Measurements from ENCODE around the gene PLIN1.

The PLIN1 gene

DNA sequence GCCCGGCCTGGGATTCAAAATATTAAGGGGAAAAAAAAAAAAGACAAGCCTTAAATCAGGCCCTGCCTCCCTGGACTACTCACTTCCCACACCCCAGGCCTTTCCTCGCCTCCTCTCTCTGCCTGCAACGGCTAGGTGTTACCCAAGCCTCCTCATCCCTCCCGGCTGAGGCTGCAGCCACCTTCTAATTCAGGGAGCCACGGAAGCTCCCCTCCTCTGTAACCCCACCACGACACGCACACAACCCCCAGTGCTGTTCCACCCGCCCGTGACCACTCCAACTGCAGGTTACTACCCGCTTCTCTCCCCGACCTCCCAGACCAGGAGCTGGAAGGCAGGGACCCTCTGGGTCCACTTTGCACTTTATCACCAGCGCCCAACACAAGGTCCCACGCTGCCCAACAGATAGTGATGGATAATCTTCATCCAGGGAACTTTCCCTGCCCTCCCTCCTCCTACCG lies 24.8 kb downstream of the PLIN1 start:
- DNase-seq (ENCODE audit: low read depth in 2 of 3, low spot score in 1 of 3), result no peak

DNA sequence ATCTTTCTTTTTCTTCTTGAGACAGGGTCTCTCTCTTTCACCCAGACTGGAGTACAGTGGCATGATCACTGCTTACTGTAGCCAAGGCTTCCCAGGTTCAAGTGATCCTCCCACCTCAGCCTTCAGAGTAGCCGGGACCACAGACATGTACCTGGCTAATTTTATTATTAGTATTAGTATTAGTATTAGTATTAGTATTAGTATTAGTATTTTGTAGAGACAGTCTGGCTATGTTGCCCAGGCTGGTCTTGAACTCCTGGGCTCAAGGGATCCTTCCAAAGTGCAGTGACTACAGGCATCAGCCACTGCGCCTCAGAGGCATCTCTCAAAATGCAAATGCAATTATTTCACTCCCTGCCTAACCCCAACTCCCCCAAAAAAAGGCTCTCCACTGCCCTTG lies 25.6 kb downstream of the PLIN1 start:
- no peak for DNase-seq (ENCODE audit: low read depth in 2 of 3, low spot score in 1 of 3)

DNA sequence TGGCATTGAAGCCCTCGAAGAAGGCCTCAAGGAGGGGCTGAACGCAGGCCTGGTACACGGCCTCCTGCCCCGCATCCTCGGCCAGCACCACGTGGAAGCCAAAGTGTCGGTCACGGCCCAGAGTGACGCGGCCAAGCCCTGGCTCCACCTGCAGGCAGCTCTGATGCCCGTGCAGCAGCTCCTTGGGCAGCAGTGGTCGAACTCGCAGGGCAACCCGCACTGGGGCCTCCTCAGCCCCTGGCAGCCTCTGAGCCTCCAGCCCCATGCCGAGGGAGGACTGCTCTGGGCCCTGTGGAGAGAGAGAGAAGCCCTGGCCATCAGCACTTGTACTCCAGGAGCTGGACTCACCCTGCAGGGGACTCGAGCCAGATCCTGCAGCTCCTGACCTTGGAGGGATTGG lies 26.5 kb downstream of the PLIN1 start:
- DNase-seq (ENCODE audit: low read depth in 2 of 3, low spot score in 1 of 3), result no peak

- DNase-seq (ENCODE audit: low read depth in 2 of 3, low spot score in 1 of 3), result no peak
Measured at GRCh38 chr15:89652131-89652530, 27.0 kb downstream of the PLIN1 start.

DNA sequence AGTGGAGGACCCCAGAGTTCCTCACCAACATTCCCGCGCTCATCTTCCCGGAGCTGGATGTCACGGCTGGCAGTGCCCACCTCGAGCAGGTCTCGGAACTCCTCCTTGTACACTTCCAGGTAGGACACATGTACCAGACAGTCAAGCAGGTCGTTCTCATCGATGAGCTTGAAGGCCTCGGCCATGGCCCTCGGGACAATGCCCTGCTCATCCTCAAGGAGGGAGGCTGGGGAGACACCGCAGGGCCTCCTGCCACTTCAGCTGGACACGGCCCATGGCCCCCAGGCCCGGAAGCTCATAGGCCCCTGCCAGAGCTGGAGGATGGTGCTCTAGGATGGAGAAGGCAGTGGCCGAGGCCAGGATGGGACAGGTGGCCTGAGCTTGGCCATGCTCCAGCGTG lies 29.5 kb downstream of the PLIN1 start:
- no peak for DNase-seq (ENCODE audit: low read depth in 2 of 3, low spot score in 1 of 3)

DNA sequence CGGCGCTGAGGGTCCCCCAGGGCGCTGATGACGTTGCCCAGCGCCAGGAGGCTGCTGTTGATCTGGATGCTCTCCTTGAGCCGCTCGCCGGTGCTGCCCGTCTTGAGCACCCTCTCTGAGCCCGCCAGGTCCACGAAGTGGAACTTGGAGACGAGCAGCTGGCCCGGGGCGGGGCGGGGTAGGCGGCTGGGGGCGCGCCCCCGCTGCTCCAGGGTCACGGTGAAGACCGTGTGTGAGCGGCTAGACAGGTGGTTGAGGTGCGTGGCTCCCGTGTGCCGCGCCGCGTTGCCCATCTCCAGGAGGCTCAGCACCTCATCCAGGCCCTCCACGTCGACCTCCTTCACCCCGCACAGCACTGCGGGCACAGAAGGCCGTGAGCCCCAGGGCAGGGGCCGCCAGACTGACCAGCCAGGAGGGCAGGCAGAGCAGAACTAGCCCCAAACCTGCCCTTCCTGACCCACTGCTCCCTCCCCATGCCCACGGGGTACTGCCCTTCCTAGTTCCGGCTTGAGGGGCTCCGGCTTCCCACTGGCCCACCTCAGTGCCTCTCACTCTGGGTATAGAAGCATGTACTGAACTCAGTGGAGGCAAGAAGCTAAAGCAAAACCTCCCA lies 30.0 kb downstream of the PLIN1 start:
- no peak for DNase-seq (ENCODE audit: low read depth in 2 of 3, low spot score in 1 of 3)

DNA sequence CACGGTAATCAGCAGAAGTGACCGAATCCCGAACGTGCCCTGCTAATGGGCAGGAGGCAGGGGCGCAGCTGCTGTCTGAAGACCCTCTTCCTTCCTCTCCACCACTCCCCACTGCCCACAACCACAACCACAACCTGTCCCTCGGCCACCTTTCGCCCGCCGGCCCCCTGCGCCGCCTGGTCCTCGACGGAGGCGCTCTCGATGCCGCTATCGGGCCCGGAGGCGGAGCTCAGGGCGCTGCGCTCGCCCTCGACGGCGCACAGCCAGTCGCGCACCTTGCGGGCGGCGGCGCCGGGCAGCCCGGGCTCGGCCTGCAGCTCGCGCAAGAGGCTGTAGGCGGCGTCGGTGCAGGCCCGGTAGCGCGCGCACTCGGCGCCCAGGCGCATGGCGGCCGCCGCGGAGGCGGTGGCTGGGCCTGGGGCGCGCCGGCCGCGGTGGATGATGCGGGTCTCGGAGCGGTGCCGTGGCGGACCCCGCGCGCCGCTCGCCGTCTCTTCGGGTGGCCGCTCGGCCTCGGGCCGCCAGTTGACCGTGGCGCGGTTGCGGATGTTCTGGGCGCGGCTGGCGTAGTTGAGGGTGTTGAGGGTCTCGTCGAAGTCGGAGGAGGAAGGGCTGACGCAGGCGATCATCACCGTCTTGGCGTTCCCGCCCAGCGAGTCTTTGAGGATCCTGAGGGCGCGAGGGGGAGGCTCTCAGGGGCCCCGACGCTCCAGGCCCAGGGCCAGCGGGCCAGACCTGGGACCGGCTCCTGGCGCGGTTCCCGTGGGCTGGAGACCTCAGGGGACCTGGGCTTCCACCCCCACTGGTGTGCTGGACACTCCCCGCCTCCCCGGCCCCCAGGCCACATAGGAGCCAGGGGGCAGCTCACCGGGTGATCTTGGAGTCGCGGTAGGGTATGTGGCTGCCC lies 30.8 kb downstream of the PLIN1 start:
- no peak for DNase-seq (ENCODE audit: low read depth in 2 of 3, low spot score in 1 of 3)

- peak; percentile 57 to 79 (median 66) for DNase-seq (ENCODE audit: low read depth in 2 of 3, low spot score in 1 of 3)
Measured at GRCh38 chr15:89647191-89647851, 31.8 kb downstream of the PLIN1 start.

- DNase-seq (ENCODE audit: low read depth in 2 of 3, low spot score in 1 of 3), result no peak
Measured at GRCh38 chr15:89646416-89647141, 32.6 kb downstream of the PLIN1 start.

GRCh38 chr15:89645680-89646079 lies 33.5 kb downstream of the PLIN1 start:
- no peak for DNase-seq (ENCODE audit: low read depth in 2 of 3, low spot score in 1 of 3)

DNA sequence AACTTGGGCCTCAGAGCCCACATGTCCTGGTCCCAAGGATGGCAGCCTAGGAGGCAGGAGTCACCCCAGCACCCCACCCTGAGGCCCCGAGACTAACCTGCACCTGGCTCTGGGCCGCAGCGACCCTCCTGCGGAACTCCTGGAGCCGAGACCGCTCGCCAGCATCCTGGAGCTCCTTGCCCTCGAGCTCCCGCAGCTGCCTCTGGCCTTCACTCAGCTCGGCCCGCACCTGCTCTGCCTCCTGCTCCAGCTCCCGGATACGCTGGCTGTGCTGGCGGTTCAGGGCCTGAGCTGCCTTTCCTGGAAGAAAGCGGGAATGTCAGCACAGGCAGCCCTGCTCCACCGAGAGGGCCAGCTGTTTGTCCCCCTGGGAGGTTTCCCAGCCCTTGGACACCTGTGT lies 37.1 kb downstream of the PLIN1 start:
- DNase-seq (ENCODE audit: low read depth in 2 of 3, low spot score in 1 of 3), result no peak

GRCh38 chr15:89641053-89641452 lies 38.1 kb downstream of the PLIN1 start:
- no peak for DNase-seq (ENCODE audit: low read depth in 2 of 3, low spot score in 1 of 3)

DNA sequence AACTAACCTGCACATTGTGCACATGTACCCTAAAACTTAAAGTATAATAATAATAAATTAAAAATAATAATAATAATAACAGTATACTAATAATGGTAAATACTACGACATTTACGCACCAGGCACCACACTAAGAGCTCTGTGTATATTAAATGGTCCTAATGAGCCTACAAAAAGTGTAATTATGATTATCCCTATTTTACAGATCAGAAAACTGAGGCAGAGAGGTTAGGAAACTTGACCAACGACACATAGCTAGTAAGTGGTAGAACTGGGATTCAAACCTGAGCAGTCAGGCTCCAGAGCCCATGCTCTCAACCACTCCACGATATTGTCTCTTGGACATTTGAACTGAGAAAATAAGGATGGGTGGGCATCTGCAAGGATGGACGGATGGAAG lies 38.9 kb downstream of the PLIN1 start:
- no peak for DNase-seq (ENCODE audit: low read depth in 2 of 3, low spot score in 1 of 3)

- DNase-seq (ENCODE audit: low read depth in 2 of 3, low spot score in 1 of 3), result no peak
Measured at GRCh38 chr15:89633585-89633984, 45.6 kb downstream of the PLIN1 start.

- no peak for DNase-seq (ENCODE audit: low read depth in 2 of 3, low spot score in 1 of 3)
Measured at GRCh38 chr15:89632563-89633430, 46.4 kb downstream of the PLIN1 start.

- DNase-seq (ENCODE audit: low read depth in 2 of 3, low spot score in 1 of 3), result no peak
Measured at GRCh38 chr15:89631902-89632264, 47.3 kb downstream of the PLIN1 start.

DNA sequence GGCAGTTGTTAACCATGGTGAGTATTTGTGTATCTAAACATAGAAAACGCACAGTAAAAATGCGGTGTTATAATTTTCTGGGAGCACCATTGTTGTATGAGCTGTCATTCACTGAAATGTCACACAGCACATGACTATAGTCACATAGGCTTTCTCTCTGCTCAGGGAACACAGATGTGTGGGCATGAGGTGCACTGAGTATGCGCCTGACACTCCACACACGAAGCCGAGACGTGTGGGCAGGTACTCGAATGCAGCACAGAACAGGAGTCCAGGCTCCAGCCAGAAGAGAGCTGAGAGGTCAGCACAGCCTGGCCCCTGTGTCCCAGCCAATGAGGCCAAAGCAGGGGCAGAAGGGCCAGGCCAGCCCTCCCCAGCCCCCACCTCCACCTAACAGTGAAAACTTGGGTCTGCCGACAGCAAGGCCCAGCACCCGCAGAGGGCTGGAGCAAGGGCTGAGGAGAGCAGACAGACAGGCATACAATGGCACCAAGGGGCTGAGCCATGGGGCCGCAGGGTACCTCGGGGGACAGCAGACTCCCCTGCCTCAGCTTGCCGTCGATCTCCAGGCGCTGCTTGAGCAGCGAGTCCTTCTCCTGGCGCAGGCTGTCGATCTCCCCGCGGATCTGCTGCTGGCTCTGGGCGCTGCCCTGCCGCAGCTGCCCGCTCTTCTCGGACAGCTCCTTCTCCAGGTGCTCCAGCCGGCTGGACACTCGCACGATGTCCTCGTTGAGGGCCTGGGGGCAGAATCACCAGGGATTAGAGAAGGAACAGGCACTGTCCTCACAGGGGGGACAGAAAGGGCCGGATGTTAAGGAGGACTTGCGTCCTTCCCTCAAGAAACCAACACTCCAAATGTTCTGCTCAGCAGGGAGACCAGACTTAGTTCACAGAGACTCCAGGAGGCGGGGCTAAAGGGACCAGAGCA lies 47.9 kb downstream of the PLIN1 start:
- no peak for DNase-seq (ENCODE audit: low read depth in 2 of 3, low spot score in 1 of 3)

- DNase-seq (ENCODE audit: low read depth in 2 of 3, low spot score in 1 of 3), result no peak
Measured at GRCh38 chr15:89630260-89630659, 48.9 kb downstream of the PLIN1 start.

DNA sequence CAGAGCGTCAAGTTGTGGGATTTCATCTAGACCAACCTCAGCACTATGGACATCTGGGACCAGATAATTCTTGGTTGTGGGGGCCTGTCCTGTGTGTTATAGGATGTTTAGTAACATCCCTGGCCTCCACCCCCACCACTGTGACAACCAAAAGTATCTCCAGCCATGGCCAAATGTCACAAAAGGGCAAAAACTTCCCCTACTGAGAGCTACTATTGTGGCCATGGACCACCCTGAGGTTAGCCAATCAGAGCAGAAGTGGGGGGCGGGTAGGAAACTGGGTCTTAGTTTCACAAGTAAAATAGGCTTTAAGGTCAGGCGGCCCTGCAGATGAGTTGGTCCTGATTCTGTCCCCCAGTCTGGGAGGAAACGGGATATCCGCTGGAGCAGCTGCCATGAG lies 49.3 kb downstream of the PLIN1 start:
- DNase-seq (ENCODE audit: low read depth in 2 of 3, low spot score in 1 of 3), result no peak
